Osteoblast (primary cell): ENCODE data around the gene RBP5. TPM values are rescaled to one million over a fixed set of nuclear protein-coding genes. Genes with fewer than 3 reads are reported as not detected.

ENCODE experiments used
- DNase-seq: peaks from one replicate; pipeline ENCODE4 v3.0.0; 2011; ENCODE audit warnings: low spot score, mixed read lengths; ENCODE audit not compliant: insufficient read length; ENCODE audit errors: missing footprints
- H2AFZ ChIP-seq: 2 replicates; pipeline ENCODE4 v1.6.0; 2011; ENCODE audit warnings: mild to moderate bottlenecking, low read length
- H3K27ac ChIP-seq: 2 replicates; pipeline ENCODE4 v1.5.1; 2011; ENCODE audit warnings: mild to moderate bottlenecking, low read depth, low read length, moderate library complexity
- H3K27me3 ChIP-seq: 2 replicates; pipeline ENCODE4 v1.6.0; 2012; ENCODE audit warnings: mild to moderate bottlenecking, control low read depth, inconsistent platforms, low read length, moderate library complexity; ENCODE audit not compliant: insufficient read depth
- H3K36me3 ChIP-seq: 2 replicates; pipeline ENCODE4 v1.5.1; 2011; ENCODE audit warnings: mild to moderate bottlenecking, low read length, control low read depth, moderate library complexity; ENCODE audit not compliant: insufficient read depth
- H3K4me1 ChIP-seq: 2 replicates; pipeline ENCODE4 v1.5.1; 2011; ENCODE audit warnings: mild to moderate bottlenecking, low read length, control low read depth, moderate library complexity; ENCODE audit not compliant: insufficient read depth
- H3K4me2 ChIP-seq: 2 replicates; pipeline ENCODE4 v1.6.0; 2011; ENCODE audit warnings: mild to moderate bottlenecking, low read length; ENCODE audit not compliant: insufficient read depth
- H3K4me3 ChIP-seq: fragments of 200-600 bp; sonication (generic); 3 replicates; pipeline ENCODE4 v1.5.1; 2012; ENCODE audit warnings: mild to moderate bottlenecking, low read length, inconsistent platforms; ENCODE audit not compliant: insufficient read depth
- H3K79me2 ChIP-seq: 2 replicates; pipeline ENCODE4 v1.6.0; 2012; ENCODE audit warnings: mild to moderate bottlenecking, low read length, control low read depth, inconsistent platforms; ENCODE audit not compliant: insufficient read depth
- H3K9me3 ChIP-seq: 2 replicates; pipeline ENCODE4 v1.5.1; 2011; ENCODE audit warnings: low read depth, low read length, control low read depth
- H4K20me1 ChIP-seq: 2 replicates; pipeline ENCODE4 v1.6.0; 2012; ENCODE audit warnings: mild to moderate bottlenecking, low read length, control low read depth; ENCODE audit not compliant: insufficient read depth
- total RNA-seq: library from RNA; depleted of rRNA; stranded (reverse); fragments of >200 nt; gene quantifications from 2 replicates; pipeline ENCODE4 v1.2.3, GENCODE V29; 2012
- TF ChIP-seq, protein P1 (sequence below): IDR thresholded peaks from 2 replicates; pipeline ENCODE4 v1.5.1; 2011; ENCODE audit warnings: mild to moderate bottlenecking, low read depth, low read length, moderate library complexity; ENCODE audit errors: extremely low read depth

The RBP5 gene
- total RNA-seq, 1 donor, result not detected

DNA sequence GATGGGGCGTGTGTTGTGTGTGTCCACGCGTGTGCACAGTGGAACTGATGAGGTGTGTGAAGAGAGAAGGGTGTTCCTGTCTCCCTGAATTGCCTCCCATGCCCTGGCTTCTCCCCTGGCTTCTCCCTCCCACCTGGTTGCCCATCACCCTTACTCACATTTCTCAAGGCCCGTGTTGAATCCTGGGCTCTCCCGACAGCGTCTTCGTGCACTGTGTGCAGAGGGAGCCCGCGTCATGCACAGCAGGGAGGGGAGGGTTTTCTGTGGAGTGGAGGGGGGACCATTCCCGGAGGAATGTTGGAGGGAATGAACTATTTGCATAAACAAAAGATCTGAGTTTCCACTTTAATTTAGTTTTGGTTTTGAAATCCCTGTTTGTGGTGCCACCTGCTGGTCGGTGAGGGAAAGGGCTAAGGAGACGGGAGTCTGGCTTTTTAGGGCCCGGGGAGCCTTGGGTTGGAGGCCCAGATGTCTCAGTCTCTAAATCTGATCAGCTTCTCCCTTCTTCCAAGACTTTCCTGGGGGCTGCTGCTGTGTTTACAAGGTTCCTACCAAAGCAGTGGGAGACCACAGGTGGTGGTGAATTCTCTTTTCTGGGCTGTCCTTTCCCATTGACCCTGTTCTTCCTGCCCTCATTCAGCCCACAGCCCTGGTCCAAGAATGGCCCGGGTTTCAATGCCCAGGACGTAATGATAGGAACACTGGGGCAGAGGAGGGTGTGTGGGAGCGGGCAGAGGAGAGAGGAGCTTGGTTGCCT lies 36.3 kb downstream of the RBP5 start, which contains the start of gene C1R:
C1R (minus strand) TSS at position 217 of the 757 bp plus-strand sequence; CDS start at position 160, 57 bp downstream.
- Histone ChIP-seq H3K27ac (peak within 1 kb of the TSS; percentile 80), H2AFZ (peak within 1 kb of the TSS; percentile 95), H3K9me3 (no peaks in the 10 kb centered on the region), H3K4me2 (peak within 1 kb of the TSS; percentile 99), H3K79me2 (no peaks in the 10 kb centered on the region), H4K20me1 (no peaks in the 10 kb centered on the region), H3K4me1 (peaks cover 23% of the 10 kb centered on the region), H3K27me3 (peaks cover 3% of the 10 kb centered on the region), H3K4me3 (peak within 1 kb of the TSS; percentile 86), H3K36me3 (peaks cover 17% of the 10 kb centered on the region)
- TF ChIP-seq, protein P1, sequence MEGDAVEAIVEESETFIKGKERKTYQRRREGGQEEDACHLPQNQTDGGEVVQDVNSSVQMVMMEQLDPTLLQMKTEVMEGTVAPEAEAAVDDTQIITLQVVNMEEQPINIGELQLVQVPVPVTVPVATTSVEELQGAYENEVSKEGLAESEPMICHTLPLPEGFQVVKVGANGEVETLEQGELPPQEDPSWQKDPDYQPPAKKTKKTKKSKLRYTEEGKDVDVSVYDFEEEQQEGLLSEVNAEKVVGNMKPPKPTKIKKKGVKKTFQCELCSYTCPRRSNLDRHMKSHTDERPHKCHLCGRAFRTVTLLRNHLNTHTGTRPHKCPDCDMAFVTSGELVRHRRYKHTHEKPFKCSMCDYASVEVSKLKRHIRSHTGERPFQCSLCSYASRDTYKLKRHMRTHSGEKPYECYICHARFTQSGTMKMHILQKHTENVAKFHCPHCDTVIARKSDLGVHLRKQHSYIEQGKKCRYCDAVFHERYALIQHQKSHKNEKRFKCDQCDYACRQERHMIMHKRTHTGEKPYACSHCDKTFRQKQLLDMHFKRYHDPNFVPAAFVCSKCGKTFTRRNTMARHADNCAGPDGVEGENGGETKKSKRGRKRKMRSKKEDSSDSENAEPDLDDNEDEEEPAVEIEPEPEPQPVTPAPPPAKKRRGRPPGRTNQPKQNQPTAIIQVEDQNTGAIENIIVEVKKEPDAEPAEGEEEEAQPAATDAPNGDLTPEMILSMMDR, result peak; percentile 93
- DNase-seq, result peak; percentile 96

DNA sequence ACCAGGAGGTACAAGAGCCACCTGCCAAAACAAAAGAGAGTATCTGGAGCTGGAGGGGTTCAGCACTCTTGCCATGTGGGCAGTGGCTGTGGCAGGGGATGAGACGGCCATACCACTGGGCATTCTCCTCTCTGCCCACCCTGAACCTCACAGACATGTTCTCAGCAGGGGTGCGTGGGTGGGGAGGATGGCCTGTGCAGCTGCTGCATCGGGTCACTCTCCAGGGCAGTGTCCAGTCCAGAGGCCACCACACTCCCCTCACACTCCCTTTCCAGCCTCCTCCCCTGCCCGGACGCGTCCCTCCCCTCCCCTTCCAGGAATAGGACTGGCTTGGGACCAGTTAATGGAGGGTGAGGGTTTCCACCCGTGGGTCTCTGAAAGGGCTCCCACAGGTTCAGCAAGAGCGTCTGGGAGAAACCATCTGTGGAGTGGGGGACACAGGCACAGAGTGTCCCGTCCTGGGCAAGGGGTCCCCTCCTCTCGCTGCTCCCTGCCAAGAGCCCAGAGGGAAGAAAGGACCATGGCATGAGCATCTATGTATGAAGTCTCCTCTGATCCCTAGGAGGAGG lies 36.9 kb downstream of the RBP5 start:
- peaks cover 3% of the 10 kb centered on the region for H3K27me3 ChIP-seq
- peak overlapping the region; percentile 80 for H3K27ac ChIP-seq
- H3K9me3 ChIP-seq, result no peaks in the 10 kb centered on the region
- DNase-seq, result peak; percentile 62
- TF ChIP-seq, protein P1, result no peak
- H3K4me1 ChIP-seq, result peaks cover 23% of the 10 kb centered on the region
- peak overlapping the region; percentile 86 for H3K4me3 ChIP-seq
- H3K79me2 ChIP-seq, result no peaks in the 10 kb centered on the region
- no peaks in the 10 kb centered on the region for H4K20me1 ChIP-seq
- H2AFZ ChIP-seq, result peak overlapping the region; percentile 95
- peak overlapping the region; percentile 99 for H3K4me2 ChIP-seq
- H3K36me3 ChIP-seq, result peaks cover 17% of the 10 kb centered on the region

DNA sequence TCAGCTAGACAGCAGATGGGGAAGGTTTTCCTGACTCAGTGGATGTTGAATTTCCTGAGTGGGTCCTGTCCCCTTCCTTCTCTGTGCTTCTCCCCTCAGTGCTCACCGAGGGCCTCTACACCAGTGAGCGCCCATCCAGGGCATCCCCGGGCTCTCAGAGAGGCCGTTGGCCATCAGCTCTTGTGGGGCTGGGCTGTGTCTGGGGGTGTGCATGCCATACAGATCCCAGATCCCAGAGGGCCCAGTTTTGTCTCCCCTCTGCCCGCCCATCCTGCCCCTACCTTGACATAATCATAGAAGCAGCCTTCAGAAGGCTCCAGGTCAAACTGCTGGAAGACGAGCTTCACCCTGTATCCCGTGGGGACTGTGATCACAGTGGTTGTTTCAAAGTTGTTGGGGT lies 37.5 kb downstream of the RBP5 start:
- H3K9me3 ChIP-seq, result no peaks in the 10 kb centered on the region
- H3K4me2 ChIP-seq, result peak overlapping the region; percentile 99
- H3K4me1 ChIP-seq, result peaks cover 23% of the 10 kb centered on the region
- H3K27me3 ChIP-seq, result peaks cover 3% of the 10 kb centered on the region
- H3K36me3 ChIP-seq, result peaks cover 17% of the 10 kb centered on the region
- TF ChIP-seq, protein P1, result no peak
- peak overlapping the region; percentile 86 for H3K4me3 ChIP-seq
- no peaks in the 10 kb centered on the region for H4K20me1 ChIP-seq
- no peak overlapping the region for H3K27ac ChIP-seq
- no peak overlapping the region for H2AFZ ChIP-seq
- DNase-seq, result peak; percentile 41
- H3K79me2 ChIP-seq, result no peaks in the 10 kb centered on the region
